Activated naive CD4-positive, alpha-beta T cell treated with anti-CD3 and anti-CD28 coated beads, Interleukin-2, amount 50 U/mL, for 16 hours (primary cell): ENCODE measurements around the gene CTAGE6.
A peak's percentile ranks its signal among the peaks of the same experiment; 100 is the strongest.
"Not testable (repeated sequence)": the region's sequence is repeated elsewhere in the genome, so short reads cannot be mapped to it uniquely, and the experiment has no call there.

Source experiments
- DNase-seq: peaks from one replicate; pipeline ENCODE4 v3.0.0-alpha.2; 2020

The CTAGE6 gene, protein sequence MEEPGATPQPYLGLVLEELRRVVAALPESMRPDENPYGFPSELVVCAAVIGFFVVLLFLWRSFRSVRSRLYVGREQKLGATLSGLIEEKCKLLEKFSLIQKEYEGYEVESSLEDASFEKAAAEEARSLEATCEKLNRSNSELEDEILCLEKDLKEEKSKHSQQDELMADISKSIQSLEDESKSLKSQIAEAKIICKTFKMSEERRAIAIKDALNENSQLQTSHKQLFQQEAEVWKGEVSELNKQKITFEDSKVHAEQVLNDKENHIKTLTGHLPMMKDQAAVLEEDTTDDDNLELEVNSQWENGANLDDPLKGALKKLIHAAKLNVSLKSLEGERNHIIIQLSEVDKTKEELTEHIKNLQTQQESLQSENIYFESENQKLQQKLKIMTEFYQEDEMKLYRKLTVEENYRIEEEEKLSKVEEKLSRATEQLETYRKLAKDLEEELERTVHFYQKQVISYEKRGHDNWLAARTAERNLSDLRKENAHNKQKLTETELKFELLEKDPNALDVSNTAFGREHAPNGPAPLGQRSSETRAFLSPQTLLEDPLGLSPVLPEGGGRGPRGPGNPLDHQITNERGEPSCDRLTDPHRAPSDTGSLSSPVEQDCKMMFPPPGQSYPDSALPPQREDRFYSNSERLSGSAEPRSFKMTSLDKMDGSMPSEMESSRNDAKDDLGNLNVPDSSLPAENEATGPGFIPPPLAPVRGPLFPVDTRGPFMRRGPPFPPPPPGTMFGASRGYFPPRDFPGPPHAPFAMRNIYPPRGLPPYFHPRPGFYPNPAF

DNA sequence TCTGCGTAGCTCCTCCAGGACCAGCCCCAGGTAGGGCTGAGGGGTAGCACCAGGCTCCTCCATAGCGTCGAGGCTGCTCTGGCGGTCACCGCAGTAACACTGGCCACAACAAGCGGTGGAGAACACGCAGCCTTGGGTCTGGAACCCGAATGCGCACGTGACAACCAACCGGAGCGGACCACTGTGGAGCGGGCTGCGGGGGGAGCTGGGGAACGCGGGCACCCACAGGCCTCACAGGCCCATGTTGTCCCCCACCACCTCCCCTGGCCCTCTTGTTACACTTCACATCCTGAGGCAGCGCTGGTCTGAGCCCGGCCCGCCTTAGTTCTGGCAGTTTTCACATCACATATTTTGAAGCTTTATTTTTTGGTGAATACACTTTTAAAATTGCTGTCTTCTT lies at the start of gene CTAGE6:
Gene CTAGE6 (minus strand): TSS at position 101 of the 400 bp plus-strand sequence. CDS start 38 bp downstream, at position 63.
- not testable (repeated sequence) for DNase-seq

DNA sequence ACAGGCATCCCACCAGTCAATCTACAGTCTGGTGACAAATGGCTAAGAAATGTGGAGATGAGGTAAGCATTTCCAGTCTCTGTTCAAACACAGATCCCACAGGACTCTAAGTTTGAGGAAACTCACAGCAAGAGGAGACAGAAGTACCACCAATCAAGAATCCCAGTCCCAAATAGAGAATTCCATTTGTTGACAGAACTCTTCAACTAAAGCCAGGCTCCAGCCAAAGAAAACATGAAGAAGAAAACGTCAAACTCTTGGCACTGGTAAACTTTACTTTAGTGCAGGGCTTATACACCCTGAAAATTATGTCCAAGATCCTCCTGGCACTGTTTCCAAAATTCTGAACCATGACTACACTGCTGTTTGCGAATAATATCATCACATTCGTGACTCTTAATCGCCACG lies 49.2 kb upstream of the CTAGE6 start:
- DNase-seq = not testable (repeated sequence)

DNA sequence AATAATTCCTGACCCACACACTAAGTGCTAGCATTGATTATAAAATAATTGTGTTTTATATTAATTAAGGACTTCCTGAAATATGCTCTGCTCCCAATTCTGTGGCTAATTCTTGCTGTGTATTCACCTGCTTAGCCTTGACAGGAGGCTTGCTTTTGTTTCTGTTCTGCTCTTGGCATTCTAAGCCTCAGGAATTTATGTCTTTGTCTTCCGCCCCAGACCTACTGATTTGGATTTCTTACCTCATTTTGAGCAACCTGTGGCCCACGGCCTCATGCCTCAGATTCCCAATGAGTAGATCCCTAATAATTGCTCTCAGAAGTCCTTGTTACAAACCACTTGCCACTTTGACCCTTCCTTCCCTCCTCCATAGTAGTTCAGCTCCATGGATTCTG lies 40.4 kb upstream of the CTAGE6 start:
- DNase-seq = not testable (repeated sequence)

DNA sequence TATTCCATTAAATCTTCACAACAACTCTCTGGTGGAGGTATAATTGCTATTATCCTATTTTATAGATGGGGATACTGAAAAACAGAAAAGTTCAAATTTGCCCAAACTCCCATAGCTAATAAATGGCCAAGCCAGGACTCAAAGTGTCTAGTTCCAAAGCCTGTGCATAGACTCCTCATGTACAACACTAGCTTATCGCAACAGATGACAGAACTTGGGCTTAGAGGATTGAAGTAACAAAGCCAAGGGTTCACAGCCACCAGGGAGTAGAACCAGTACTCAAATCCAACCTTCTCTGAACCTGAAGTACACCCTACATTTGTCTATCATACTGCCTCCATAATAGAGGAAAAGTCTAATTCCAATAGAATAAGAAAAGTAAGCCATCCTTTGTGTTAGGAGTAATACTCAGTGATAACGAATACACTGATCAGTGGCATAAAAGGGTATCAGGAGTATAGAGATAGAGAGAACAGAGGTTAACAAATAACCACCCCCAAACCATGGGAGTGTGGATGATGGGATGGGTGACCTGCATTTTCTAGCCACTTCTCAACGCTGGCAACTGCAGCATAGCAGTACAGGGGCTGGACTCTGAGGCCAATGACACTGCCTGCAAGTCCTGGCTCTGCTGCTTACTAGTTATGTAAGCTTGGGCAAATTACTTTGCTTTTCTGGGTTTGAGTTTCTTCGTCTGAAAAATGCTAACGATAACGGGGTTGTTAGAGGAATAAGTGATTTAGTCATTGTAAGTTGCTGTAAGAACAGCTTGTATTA lies 39.8 kb upstream of the CTAGE6 start:
- not testable (repeated sequence) for DNase-seq

DNA sequence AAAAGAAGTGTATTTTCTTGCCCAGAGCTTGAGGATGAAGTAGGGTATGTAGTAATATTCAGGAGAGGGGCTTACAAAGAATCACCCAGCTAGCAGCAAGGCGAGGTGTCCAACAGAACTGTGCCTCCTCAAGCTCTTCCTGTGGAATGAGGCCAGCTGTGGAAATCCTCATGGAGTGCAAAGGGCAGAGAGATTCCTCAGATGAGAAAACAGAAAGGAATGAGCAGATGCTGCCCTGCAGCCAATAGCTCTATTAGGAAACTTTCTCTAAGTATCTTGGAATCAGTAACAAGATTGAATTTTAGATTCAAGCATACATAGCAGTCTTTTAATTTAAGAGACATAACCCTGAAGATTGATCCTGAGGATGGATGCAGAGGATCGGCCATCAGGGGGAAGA lies 38.2 kb upstream of the CTAGE6 start:
- DNase-seq = not testable (repeated sequence)

DNA sequence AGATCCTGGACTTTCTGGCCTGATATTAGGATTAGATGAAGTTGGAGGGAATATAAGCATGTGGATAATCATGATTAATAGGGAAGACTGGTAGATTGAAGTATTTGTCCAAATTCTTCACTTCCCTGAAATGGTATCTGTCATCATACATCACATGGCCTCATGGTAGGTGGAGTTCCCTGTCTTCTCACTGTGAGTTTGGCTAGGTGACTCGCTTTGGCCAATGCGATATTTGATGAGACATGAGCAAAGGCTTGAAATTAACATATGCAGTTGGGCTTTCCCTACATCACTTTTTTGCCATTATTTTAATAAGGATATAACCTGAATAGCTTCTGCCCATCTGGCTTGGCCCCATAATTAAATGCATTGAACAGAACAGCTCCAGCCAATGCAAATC lies 35.1 kb upstream of the CTAGE6 start:
- DNase-seq = peak; percentile 17

DNA sequence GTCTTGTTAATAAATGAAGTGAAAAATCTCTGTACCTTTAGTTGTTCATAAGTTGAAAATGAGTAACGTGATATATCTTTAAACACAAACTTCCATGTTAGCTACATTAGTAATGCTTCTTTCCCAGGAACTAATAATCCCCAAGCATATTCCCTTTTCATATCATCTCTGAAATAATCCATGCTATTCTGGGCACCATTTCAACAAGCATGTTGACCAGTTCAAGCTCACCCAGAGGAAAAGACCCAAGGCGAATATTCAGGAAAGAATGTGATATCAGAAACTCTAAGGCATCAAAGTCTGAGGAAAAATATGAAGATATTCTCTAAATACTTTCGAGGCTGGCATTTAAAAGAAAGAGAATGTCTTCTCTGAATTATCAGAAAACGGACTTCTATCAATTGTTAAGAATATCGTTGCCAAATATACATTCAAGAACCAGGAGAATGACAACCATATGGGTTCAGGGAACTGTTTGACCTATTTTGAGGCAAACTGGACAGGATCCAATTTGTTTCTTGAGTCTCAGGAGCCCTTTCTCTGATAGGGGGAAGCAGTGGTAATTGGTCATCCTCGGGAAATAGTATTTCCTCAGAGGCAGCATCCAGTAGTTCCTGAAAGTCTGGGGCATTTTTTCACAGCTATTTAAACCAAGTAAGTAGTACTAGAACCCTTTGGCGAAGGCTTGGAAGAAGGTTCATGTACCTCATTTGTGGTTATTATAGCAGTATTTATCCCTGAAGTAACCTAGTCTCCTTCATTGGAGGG lies 28.1 kb upstream of the CTAGE6 start:
- DNase-seq = not testable (repeated sequence)

DNA sequence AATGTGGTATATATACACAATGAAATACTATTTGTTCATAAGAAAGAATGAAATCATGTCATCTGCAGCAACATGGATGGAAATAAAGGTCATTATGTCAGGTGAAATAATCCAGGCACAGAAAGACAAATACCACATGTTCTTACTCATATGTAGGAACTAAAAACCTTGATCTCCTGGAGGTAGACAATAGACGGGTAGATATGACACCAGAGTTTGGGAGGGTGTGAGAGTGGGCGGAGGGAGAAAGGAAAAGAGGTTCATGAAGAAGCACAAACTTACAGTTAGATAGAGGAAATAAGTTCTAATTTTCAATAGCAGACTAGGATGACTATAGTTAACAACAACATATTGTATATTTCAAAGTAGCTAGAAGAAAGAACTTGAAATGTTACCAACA lies 22.1 kb upstream of the CTAGE6 start:
- DNase-seq = not testable (repeated sequence)

DNA sequence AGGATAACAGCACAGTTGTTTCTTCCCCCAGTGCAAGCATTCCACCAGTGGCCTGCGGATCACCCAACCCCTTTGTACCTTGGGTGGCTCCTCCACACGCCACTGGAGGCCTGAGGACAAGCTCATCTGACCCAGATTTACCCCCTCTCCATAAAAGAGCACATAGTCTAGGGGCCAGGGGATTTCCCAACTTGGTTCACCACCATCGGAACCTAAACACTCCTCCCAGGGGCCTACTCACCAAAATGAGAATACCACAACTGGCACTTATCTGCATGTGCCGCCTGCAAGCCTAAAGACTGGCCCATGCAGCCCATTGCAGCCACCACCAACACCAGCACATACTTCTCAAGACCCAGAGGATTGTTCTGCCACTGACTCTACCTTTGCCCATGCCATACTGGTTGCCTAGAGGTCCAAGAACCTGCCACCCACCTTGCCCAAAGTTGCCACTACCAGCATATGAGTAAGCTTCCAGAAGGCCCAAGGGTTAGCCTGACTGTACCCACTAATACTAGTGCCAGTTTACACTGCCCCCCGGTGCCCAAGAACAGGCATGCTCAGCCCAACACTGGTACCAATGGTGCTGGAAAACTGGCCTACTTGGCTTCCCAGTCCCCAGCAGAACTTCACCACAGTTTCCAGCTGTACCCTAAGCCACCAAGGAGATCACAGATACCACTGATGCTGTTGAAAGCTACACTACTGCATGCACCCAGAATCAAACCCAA lies 15.4 kb upstream of the CTAGE6 start:
- not testable (repeated sequence) for DNase-seq

DNA sequence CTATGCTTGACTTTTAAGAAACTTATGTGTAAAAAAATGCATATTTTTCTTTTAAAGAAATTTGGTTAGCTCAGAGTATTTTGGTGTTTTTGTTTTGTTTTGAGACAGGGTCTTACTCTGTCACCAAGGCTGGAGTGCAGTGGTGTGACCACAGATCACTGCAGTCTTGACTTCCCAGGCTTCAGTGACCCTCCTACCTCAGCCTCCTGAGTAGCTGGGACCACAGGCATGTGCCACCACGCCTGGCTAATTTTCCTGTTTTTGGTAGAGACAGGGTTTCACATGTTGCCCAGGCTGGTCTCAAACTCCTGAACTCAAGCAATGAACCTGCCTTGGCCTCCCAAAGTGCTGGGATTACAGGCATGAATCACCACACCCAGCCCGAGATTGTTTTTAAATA lies 10.0 kb upstream of the CTAGE6 start:
- DNase-seq = not testable (repeated sequence)

DNA sequence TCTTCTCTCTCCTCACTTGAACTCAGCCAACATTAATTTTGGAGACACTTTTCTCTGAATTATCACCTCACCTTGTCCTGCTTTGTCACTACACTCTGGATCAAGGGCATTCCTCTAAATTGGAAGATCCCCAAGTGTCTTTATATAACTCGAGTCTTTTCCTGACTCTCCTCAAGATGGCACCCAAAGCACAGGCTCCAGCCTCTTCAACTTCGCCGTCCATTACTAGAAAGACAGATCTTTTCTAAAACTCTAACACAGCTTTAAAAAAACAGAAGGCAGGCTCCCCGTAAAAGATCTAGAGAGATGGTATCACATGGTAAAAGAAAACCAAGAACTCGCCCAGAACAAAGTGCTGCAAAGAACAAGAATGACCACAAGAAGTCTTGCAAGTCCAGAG lies 8.2 kb upstream of the CTAGE6 start:
- not testable (repeated sequence) for DNase-seq

DNA sequence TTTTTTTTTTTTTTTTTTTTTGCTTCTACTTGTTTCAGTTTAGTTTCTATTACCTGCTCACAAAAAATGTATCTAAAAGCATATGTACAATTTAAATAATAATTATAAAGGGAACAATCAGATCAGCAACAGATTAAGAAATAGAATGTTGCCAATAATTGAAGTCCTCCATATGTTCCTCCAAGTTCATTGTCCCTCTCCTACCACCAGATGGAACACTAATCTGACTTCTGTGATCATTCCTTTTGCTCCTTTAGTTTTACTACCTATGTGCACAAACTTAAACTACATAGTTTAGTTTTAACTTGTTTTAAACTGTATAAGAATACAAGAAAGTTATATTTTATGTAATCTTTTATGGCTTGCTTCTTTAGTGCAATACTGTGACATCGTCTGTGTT lies 5.6 kb upstream of the CTAGE6 start:
- not testable (repeated sequence) for DNase-seq

DNA sequence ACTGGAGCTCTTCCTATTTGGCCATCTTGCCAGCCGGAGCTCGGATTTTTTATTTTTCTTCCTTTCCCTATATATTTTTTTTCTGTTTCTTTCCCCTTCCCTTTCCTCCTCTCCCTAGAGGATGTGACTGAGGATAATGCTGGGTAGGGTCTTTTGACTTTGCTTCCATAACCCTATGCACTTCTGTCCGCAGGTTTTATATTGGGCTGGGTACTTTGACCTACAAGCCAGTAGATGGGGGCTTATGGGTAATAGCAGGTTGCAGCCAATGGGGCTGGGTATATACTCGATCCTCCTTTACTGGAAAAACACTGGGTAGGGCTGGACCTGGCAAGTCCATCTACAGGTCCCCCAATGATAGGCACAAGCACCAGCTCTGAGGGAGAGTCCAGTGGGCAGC lies 12.2 kb downstream of the CTAGE6 start:
- DNase-seq = not testable (repeated sequence)

DNA sequence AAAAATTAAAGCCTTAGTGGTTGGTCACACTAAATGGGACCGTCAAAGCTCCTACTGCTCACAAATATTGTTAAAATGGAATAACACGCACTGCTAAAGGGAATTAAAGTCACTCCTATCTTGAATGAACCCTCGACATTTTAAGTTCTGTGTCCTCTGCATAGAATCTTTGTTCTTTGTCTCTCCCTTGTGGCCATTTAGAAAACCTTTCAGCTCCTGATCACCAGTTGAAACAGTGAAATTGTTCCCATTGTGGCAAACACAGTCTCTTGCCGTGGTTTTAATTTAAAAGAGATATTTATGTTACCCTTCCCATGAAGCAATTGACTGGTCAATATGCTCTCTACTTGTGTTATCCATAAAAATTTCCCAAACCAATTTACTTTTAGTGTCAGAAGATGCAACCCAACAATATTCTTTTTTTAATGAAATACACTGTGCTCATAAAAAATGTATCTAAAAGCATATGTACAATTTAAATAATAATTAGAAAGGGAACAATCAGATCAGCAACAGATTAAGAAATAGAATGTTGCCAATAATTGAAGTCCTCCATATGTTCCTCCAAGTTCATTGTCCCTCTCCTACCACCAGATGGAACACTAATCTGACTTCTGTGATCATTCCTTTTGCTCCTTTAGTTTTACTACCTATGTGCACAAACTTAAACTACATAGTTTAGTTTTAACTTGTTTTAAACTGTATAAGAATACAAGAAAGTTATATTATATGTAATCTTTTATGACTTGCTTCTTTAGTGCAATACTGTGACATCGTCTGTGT lies 20.3 kb downstream of the CTAGE6 start:
- DNase-seq = not testable (repeated sequence)

DNA sequence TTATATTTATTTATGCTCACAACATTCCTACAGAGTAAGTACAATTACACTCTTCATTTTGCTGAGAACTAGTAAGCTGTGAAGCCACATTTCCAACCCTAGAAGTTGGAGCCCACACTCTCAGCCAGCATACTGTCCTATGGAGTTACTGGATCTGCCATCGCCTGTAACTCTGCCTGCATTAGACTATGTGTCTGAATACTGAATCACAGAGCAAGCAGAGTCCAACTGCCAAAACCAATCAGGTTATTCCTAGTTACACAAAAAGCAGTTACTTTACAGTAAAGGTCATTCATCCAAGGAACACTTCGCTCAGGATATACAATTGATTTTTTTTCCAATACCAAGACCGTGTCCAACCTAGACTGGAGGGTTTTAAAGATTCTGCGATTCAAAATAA lies 21.5 kb downstream of the CTAGE6 start:
- no peak for DNase-seq

DNA sequence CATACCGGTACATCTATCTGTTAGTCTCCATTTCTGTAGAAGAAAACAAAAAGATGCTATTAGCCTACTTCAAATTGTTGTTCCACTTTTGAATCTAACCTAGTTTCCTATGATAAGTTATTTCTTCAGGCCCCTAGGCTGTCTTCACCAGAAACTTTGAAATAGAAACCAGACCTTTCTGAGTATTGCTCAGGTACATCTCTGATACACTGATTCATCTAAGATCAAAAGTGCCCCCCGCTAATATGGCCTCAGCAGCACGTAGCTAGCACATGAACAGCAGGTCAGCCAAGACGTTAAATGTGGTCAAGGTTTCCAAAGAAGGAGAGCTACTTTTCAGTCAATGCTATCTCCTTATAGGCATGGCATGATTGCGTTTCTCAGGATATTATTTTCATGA lies 23.6 kb downstream of the CTAGE6 start:
- no peak for DNase-seq

DNA sequence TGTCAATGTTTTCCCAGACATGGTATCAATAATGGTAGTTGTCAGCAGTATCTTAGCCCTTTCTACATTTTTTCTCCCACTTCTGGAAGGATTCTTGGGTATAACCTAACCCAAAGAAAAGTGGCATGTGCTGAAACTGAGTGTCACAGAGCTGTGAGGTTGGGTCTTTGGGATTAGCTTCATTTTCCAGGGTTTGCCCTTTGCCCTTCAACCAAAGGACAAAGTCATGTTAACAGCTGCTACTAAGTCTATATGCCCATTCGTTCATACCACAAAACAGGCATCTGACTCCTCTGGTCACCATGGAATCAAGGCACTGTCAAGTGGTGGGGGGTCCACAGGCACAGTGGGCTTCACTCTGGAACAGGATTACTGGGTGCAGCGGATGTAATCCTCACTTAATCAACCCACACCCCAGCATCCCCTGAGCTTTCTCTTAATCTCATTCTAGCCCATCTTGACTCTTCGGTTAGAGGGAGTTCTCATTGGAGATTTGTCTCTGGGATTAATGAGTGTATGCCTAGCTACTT lies 29.1 kb downstream of the CTAGE6 start:
- DNase-seq = no peak

DNA sequence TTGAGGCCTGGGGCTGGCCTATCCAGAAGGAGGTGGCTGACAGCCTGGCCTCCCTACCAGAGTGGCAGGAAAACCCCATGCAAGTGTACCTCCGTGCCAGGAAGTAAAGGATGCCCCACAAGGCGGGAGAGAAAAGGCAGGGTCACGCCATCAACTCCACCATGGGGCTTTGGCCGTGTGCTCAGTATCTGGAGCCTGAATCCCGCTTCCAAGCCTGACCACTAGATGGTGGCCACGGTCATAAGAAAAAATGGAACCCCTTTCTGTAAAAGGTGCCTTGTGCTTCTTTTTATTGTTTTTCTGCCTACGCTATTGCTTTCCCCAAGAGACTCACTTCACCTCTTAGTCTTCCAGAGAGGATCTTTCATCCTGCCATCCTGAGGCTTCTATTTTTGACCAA lies 29.9 kb downstream of the CTAGE6 start:
- not testable (repeated sequence) for DNase-seq

DNA sequence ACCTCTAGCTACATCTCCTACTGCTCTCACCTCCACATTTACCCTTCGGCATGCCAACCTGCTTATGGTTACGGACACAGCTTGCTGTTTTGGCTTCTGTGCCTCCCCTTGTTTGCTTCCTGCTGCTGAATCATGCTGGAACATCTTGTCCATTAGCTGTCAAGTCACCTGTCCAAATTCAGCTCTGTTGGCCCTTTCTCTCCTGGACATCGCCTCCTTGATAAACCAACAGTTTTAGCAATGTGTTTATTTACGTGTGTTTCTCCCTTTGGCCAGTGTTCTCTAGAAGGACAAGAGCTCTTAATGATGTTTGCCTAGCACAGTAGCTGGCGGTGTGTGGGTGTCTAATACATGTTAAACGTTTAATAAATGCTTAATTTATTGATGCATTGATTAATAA lies 31.4 kb downstream of the CTAGE6 start:
- DNase-seq = not testable (repeated sequence)

DNA sequence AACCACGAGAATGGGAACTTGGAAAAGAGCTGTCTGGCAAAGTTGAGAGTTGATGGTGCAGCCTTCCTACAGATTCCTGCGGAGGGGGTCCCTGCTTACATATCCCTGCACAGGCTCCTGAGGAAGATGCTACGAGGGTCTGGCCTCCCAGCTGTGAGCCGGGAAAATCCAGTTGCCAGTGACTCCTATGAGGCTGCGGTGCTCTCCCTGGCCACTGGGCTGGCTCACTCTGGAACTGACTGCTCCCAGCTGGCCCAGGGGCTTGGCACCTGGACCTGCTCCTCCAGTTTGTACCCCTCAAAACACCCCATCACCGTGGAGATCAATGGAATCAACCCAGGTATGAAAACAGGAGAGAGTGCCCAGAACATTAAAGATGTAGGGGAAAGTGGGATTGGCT lies 37.2 kb downstream of the CTAGE6 start:
- not testable (repeated sequence) for DNase-seq
